HepG2 (cell line): ENCODE measurements around the gene HOXA6. TPM values are rescaled to one million over a fixed set of nuclear protein-coding genes. Genes with fewer than 3 reads are reported as not detected.
A peak's percentile ranks its signal among the peaks of the same experiment; 100 is the strongest.

Source experiments
- CREBL2 ChIP-seq: sonication (generic); formaldehyde crosslinking; IDR thresholded peaks from 2 replicates; pipeline ENCODE4 v1.8.1; 2023; ENCODE audit warnings: missing genetic modification reagents, mild to moderate bottlenecking, borderline replicate concordance
- ETS1 ChIP-seq: sonication (generic); formaldehyde crosslinking; IDR thresholded peaks from 2 replicates; pipeline ENCODE4 v1.4.0; 2020; ENCODE audit warnings: missing genetic modification reagents
- GLMP ChIP-seq: sonication (generic); formaldehyde crosslinking; IDR thresholded peaks from 2 replicates; pipeline ENCODE4 v1.9.0; 2021; ENCODE audit warnings: missing genetic modification reagents, mild to moderate bottlenecking, borderline replicate concordance
- IKZF1 ChIP-seq: fragments of 450-650 bp; IDR thresholded peaks from 2 replicates; pipeline ENCODE4 v1.7.1; 2016
- KAT7 ChIP-seq: IDR thresholded peaks from 2 replicates; pipeline ENCODE4 v1.6.1; 2018; ENCODE audit warnings: borderline replicate concordance, missing compliant biosample characterization
- MZF1 ChIP-seq: sonication (generic); formaldehyde crosslinking; IDR thresholded peaks from 2 replicates; pipeline ENCODE4 v1.8.1; 2023; ENCODE audit warnings: mild to moderate bottlenecking, missing genetic modification reagents, borderline replicate concordance
- NCOA1 ChIP-seq: sonication (generic); formaldehyde crosslinking; IDR thresholded peaks from 2 replicates; pipeline ENCODE4 v1.9.0; 2021; ENCODE audit warnings: missing genetic modification reagents
- NFAT5 ChIP-seq: sonication (generic); formaldehyde crosslinking; IDR thresholded peaks from 2 replicates; pipeline ENCODE4 v1.4.0; 2020; ENCODE audit warnings: missing genetic modification reagents
- NR2F1 ChIP-seq, 2 experiments: fragments of 450-650 bp in 1 of 2; formaldehyde crosslinking in 1 of 2; IDR thresholded peaks; 2 replicates each; pipeline versions ENCODE4 v1.5.0 to v1.6.1; 2016 to 2020; ENCODE audit warnings: mild to moderate bottlenecking in 1 of 2, missing compliant biosample characterization in 1 of 2, missing genetic modification reagents in 1 of 2, moderate library complexity in 1 of 2
- RFX3 ChIP-seq: IDR thresholded peaks from 2 replicates; pipeline ENCODE4 v1.6.1; 2016; ENCODE audit warnings: missing biosample characterization, missing genetic modification reagents
- TCF12 ChIP-seq, 2 experiments: fragments of 450-650 bp in 1 of 2; sonication (generic) in 1 of 2; formaldehyde crosslinking in 1 of 2; IDR thresholded peaks; 2 replicates each; pipeline versions ENCODE4 v1.6.1 to v1.8.0; 2017 to 2022; ENCODE audit warnings: antibody characterized with exemption in 1 of 2, mild to moderate bottlenecking in 1 of 2, missing genetic modification reagents in 1 of 2, moderate library complexity in 1 of 2
- ZBTB25 ChIP-seq: IDR thresholded peaks from 2 replicates; pipeline ENCODE4 v1.6.1; 2018; ENCODE audit warnings: missing genetic modification reagents
- ZNF143 ChIP-seq: sonication (generic); formaldehyde crosslinking; IDR thresholded peaks from 2 replicates; pipeline ENCODE4 v1.4.0; 2020; ENCODE audit warnings: missing genetic modification reagents
- ZNF225 ChIP-seq: sonication (generic); formaldehyde crosslinking; IDR thresholded peaks from 2 replicates; pipeline ENCODE4 v1.4.0; 2020; ENCODE audit warnings: mild to moderate bottlenecking, missing genetic modification reagents
- ZNF263 ChIP-seq: sonication (generic); formaldehyde crosslinking; IDR thresholded peaks from 2 replicates; pipeline ENCODE4 v1.4.0; 2020; ENCODE audit warnings: missing genetic modification reagents
- ZNF484 ChIP-seq: sonication (generic); formaldehyde crosslinking; IDR thresholded peaks from 2 replicates; pipeline ENCODE4 v1.5.1; 2020; ENCODE audit warnings: mild to moderate bottlenecking, low read depth, missing genetic modification reagents, borderline replicate concordance
- ZNF569 ChIP-seq: sonication (generic); formaldehyde crosslinking; IDR thresholded peaks from 2 replicates; pipeline ENCODE4 v1.5.0; 2020; ENCODE audit warnings: mild to moderate bottlenecking, missing genetic modification reagents, moderate library complexity, borderline replicate concordance
- ZNF678 ChIP-seq: sonication (generic); formaldehyde crosslinking; IDR thresholded peaks from 2 replicates; pipeline ENCODE4 v1.4.0; 2020; ENCODE audit warnings: mild to moderate bottlenecking, missing genetic modification reagents
- ZSCAN21 ChIP-seq: sonication (generic); formaldehyde crosslinking; IDR thresholded peaks from 2 replicates; pipeline ENCODE4 v1.8.0; 2022; ENCODE audit warnings: mild to moderate bottlenecking, missing genetic modification reagents, moderate library complexity, borderline replicate concordance
- polyA plus RNA-seq, 8 experiments: library from polyadenylated mRNA; depleted of rRNA in 3 of 8; stranded (reverse) in 7 of 8; unstranded in 1 of 8; fragments of >200 nt; fragmentation: Illumina TruSeq in 4 of 8; extraction: Trizol in 4 of 8; gene quantifications; 2 replicates each; pipeline versions ENCODE4 v1.2.1 to v1.2.3, GENCODE V29; 2011 to 2016; ENCODE audit warnings: low read depth in 4 of 8, missing spikeins in 1 of 8, mixed read lengths in 1 of 8; ENCODE audit not compliant: insufficient read depth in 1 of 8
- total RNA-seq, 5 experiments: library from RNA; depleted of rRNA; stranded (reverse); fragments of >200 nt; fragmentation: Illumina TruSeq; extraction: Trizol; gene quantifications; 2 replicates each; pipeline ENCODE4 v1.2.3, GENCODE V29; 2016; ENCODE audit warnings: low read depth in 1 of 5

HOXA6 gene
- total and polyA plus RNA-seq, 2 of the 13 experiments (the other 11 are each of a cell fraction or from before 2014, with no cell fraction given), result 1.3 to 1.5 TPM

- TF ChIP-seq ZBTB25 (CRISPR knock-in tag) (peak; percentile 47; the same call in 1 of the 2 replicates), RFX3 (CRISPR knock-in tag) (peak; percentile 56), ZNF225 (no peak), ZNF263 (no peak), ZNF678 (CRISPR knock-in tag) (no peak), ETS1 (CRISPR knock-in tag) (no peak), CREBL2 (CRISPR knock-in tag) (no peak; the same call in 1 of the 2 replicates), KAT7 (0 out of 2 replicates have a peak, but pooled peaks have one; percentile 31), TCF12 (IDR thresholded peaks at IDR 0.05) (no peak), TCF12 (CRISPR knock-in tag; IDR thresholded peaks at IDR 0.05) (no peak), NR2F1 (CRISPR knock-in tag; IDR thresholded peaks at IDR 0.05) (0 out of 4 replicates have a peak, but pooled peaks of 1 of the 2 experiments have one; percentile 13), ZNF569 (no peak), MZF1 (CRISPR knock-in tag) (no peak), NFAT5 (CRISPR knock-in tag) (no peak), NCOA1 (CRISPR knock-in tag) (no peak), GLMP (CRISPR knock-in tag) (no peak), IKZF1 (no peak), ZNF484 (CRISPR knock-in tag) (no peak), ZSCAN21 (CRISPR knock-in tag) (peak; percentile 63; the same call in 1 of the 2 replicates), ZNF143 (CRISPR knock-in tag) (no peak)
Measured at GRCh38 chr7:27122077-27122910, 25.3 kb downstream of the HOXA6 start (continued).
